Stimulated activated CD8-positive, alpha-beta memory T cell treated with anti-CD3 and anti-CD28 coated beads, Interleukin-15, amount 100 ng/mL, for 4 hours (primary cell): Measurements from ENCODE around the gene GFER.
"Not testable (repeated sequence)": the region's sequence is repeated elsewhere in the genome, so short reads cannot be mapped to it uniquely, and the experiment has no call there.

Experiments
- DNase-seq, 2 donors: peaks; one replicate each; pipeline ENCODE4 v3.0.0-alpha.2; 2020; ENCODE audit warnings: low read depth in 2 of 2

GFER gene

DNA sequence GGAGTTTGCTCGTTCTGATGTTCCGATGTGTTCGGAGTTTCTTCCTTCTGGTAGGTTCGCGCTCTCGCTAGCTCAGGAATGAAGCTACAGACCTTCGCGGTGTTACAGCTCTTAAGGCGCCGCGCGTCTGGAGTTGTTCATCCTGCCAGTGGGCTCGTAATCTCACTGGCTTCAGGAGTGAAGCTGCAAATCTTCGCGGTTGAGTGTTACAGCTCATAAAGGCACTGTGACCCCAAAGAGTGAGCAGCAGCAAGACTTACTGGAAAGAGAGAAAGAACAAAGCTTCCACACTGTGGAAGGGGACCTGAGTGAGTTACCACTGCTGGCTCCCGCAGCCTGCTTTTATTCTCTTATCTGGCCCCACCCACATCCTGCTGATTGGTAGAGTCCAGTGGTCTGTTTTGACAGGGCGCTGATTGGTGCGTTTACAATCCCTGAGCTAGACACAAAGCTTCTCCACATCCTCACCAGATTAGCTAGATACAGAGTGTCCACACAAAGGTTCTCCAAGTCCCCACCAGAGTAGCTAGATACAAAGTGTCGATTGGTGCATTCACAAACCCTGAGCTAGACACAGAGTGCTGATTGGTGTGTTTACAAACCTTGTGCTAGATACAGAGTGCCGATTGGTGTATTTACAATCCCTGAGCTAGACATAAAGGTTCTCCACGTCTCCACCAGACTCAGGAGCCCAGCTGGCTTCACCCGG lies 26.4 kb upstream of the GFER start:
- not testable (repeated sequence) for DNase-seq

DNA sequence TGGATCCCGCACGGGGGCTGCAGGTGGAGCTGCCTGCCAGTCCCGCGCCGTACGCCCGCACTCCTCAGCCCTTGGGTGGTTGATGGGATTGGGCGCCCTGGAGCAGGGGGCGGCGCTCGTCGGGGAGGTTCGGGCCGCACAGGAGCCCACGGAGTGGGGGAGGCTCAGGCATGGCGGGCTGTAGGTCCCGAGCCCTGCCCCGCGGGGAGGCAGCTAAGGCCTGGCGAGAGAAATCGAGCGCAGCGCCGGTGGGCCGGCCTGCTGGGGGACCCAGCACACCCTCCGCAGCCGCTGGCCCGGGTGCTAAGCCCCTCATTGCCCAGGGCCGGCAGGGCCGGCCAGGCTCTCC lies 25.9 kb upstream of the GFER start:
- not testable (repeated sequence) for DNase-seq

DNA sequence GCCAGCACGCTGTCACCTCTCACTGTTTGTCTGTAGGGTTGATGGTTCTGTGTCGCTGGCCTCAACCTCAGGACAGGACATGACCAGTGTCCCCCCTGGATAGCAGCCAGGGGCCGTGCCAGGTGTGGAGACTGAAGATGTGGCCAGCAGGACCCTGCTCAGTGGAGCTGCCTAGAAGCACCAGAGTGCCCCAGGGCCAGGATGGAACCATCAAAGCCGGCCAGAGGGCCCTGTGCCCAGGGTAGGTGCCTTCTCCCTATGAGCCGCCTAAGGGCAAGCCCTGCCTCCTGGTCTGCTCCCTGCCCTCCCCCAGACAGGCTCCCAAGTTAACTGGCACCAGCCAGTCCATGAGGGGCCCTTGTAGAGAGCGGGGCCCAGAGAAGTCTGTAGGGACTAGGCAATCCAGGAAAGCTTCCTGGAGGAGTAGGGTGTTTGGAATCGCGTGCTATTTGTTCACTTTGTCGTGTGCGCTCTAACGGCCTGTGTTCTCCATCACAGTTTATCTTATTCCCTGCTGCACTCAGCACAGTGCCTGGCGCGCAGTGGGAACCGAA lies 25.2 kb upstream of the GFER start:
- no peak for DNase-seq

DNA sequence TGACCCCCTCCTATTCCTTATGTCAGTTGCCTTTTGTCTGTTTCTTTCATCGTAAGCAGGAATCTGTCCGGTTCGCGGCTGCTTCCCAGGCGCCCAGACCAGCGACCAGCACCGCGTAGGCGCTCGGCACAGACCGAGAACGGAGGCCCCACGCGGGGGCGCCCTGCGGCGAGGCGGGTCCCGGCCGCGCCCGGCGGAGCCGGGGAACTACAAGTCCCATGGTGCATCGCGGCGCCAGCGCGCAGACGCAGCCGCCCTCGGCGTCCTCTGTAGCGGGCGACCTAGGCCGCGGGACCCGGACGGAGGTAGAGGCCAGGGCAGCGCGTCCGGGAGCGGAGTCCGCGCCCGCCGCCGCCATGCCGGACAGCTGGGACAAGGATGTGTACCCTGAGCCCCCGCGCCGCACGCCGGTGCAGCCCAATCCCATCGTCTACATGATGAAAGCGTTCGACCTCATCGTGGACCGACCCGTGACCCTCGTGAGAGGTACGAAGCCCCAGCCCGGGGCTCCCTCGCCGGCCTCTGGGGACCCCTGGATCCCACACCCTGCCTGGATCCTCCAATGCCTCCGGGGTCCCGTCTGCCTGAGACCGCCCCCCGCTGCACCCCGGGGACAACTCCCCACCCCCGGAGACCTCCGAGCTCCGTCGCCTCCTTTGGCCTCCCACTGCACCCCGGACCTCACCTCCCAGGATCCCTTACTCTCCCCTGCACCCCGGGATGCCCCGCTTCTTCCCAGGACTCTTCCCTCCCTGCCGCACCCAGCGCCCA lies 24.5 kb upstream of the GFER start, which contains the start of gene NDUFB10:
Gene NDUFB10, plus strand, starts transcription at position 270 of the 771 bp plus-strand sequence. Its CDS starts 87 bp downstream, at position 357.
- DNase-seq, result peak; percentile 76 to 79

DNA sequence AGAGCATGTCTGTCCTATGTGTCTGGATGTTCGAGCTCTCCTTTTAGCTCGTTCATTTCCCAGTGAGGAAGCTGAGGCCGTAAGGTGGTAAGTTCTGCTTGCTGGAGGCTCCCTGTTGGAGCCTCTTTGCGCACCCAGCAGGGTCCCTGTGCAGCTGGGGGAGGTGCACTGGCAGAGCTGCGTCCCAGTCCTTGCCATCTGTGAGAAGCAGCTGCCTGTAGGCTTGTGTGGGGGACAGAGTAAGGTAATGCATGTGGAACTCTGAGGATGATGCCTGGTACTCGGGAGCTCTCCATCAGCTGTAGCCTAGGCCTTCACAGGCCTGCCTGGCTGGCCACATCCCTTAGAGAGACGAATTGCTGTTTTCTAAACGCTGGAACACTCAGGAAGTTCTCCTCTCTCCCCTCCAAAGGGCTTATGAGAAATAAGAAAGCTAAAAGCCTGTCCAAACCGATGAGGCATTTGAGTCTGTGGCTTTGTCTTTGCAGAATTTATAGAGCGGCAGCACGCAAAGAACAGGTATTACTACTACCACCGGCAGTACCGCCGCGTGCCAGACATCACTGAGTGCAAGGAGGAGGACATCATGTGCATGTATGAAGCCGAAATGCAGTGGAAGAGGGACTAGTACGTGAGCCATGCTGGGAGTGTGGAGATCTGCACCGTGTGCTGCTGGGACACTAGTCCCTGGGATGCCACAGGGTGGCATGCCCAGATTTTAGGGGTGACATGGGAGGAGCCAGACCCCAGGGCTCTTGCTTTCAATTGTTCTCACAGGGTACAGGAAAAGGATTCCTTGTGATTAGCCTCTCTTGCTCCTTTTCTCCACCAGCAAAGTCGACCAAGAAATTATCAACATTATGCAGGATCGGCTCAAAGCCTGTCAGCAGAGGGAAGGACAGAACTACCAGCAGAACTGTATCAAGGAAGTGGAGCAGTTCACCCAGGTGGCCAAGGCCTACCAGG lies 23.0 kb upstream of the GFER start:
- no peak for DNase-seq

DNA sequence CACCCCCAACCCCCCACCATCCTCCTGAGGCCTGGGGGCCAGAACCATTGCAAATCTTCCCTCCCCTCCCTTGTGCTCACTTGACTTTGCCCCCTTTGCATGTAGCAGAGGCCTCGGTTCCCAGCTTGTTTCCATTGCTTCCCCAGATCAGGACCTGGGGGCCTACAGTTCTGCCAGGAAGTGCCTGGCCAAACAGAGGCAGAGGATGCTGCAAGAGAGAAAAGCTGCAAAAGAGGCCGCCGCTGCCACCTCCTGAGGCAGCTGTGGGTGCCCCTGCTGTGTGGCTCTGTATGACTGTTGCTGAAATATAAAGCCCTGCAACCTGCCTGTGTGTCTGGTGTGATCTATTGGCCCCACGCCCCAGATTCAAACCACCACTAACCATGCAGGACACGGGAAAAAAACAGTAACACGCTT lies 22.3 kb upstream of the GFER start:
- DNase-seq, result no peak

DNA sequence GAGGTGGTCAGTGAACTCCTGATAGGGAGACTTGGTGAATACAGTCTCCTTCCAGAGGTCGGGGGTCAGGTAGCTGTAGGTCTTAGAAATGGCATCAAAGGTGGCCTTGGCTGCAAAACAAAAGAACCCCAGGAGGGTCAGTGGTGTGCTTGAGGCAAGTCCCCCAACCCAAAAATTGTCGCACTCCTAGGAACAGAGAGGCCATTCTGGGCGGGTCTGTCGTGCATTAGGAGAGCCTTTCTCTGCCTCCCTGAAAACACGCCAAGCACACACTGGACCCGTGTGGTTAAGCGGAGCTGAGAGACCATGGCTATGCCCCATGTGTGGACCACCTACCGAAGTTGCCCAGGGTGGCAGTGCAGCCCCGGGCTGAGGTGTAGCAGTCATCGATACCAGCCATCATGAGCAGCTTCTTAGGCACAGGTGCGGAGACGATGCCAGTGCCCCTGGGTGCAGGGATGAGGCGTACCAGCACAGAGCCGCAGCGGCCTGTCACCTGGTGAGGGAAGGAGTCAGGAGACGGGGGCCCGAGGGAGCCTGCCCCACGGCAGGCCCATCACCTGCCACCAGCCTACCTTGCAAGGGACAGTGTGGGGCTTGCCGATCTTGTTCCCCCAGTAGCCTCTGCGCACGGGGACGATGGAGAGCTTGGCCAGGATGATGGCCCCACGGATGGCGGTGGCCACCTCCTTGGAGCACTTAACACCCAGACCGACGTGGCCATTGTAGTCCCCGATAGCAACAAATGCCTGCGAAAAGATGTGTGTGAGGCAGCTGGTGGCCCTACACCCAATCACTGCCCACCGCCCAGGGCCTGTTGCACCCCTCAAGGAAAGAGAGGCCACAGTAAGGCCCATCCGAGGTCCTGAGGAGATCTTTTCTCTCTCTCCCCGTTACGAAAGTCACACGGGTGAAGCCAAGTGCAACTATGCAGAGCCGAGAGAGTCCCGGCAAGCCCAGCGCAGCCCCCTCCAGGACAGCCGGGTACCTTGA lies 21.5 kb upstream of the GFER start:
- DNase-seq, result not testable (repeated sequence)

DNA sequence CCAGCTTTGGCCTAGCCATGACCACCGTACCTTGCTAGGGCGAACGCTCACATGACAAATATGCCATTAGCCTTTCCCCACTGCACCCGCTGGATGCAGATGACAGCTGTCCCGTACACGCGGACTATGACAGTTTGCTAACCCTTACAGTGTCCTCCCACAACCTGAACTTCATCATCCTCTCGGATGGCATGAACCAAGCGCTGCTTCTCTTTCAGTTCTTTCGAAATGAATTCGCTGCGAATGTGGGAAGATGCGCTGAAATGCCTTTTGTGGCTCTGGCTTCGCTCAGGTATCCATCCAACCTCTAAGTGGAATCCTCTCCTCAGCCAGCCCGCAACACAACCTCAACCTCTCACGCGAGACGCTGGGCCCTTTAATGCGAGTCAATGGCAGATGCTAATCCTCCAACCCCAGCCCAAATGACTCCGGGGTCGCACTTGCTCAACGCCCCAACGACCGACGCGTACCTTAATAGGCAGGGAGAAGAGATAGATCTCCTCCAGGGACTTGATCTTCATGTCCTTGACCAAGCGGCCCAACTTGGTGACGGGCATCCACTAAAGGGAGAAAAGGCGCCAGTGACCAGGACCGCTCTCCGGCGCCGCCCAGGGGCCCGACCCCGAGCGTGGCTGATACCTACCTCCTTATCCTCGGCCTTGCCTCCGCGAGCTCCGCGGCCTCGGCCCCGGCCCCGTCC lies 20.0 kb upstream of the GFER start:
- no peak for DNase-seq

DNA sequence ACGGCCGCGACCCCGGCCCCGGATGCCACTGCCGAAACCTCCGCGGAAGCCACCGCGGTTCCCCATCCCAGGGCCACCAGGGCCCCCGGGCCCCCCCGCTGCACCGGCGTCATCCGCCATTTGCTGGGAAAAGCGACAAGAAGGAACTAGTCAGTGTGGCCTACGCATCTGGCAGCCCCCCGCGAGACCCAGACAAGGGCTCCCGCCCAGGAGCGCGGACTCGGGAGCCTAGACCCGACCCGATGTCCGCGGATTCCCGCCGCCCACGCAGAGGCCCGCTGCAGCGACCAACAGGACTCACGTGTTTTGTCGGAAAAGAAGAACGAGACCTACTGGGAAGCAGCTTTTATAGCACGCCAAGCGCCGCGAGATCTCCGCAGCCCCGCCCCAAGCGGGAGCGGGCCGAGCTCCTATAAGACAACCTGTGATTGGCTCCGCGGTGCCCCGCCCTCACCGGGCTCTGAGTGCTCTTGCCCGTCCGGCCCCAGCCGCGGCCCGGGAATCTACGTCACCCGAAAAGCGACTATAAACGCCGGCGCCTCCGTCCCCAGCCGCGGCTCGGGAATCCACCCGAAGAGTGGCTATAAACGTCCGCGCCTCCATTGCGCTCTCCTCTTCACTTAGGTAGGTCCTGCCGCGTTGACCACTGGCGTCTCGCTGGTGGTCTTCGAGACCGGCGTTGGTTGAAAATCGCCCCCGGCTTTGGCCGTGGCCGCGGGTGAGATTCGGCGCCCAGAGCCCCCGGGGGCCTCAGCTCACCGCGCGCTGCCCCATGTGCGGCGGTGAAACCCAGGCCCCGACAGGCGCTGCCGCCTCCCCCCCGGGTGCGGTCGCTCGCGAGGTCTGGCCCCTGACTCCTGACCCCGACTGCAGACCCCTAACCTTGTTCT lies 19.2 kb upstream of the GFER start, which contains the start of gene RPS2:
Gene RPS2, minus strand, starts transcription at position 321 of the 890 bp plus-strand sequence. Its CDS starts 201 bp downstream, at position 120.
- DNase-seq, result peak; percentile 93 to 94

DNA sequence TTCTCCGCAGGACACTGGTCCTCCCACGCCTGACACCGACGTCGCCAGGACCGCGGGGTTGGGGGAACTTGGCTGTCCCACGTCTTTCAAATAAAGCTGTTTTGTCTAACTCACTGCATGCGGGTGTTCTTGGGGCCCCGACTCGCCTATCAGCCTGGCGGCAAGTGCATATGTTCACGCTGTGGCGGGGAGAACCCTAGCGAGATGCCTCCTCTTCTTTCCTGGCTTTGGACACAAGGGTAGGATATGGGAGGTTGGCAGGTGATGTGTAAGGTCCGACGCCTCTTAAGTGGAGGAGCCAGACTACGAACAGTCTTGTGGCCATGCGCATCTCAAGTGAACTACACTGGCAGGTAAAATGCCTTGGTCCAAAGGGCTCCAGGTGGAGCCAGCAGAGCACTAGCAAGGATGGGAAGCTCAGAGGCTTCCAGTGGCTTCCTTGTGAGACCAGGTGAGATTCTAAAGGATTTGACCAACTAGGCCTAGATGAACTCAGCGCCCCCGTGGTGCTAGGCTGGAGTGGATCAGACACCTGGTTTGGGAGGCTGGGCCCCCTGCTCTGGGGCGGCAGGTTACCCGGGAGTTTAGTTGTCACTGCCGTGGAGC lies 18.5 kb upstream of the GFER start:
- no peak for DNase-seq

DNA sequence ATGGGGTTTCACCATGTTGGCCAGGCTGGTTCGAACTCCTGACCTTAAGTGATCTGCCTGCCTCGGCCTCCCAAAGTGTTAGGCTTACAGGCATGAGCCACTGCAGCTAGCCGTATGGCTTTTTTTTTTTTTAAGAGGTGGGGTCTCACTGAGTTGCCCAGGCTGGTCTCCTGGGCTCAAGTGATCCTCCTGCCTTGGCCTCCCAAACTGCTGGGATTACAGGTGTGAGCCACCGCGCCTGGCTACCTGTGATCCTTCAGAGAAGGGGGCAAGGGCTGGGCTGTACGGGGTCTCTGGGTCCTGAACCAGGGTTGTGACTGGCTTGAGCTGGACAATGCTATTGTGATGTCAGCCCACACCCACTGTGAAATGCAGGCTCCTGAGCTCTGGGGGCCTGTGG lies 17.5 kb upstream of the GFER start, which contains the start of gene RNF151:
Gene RNF151, plus strand, starts transcription at position 397 of the 400 bp plus-strand sequence. CDS start 26 bp downstream, outside the sequence.
- no peak for DNase-seq

DNA sequence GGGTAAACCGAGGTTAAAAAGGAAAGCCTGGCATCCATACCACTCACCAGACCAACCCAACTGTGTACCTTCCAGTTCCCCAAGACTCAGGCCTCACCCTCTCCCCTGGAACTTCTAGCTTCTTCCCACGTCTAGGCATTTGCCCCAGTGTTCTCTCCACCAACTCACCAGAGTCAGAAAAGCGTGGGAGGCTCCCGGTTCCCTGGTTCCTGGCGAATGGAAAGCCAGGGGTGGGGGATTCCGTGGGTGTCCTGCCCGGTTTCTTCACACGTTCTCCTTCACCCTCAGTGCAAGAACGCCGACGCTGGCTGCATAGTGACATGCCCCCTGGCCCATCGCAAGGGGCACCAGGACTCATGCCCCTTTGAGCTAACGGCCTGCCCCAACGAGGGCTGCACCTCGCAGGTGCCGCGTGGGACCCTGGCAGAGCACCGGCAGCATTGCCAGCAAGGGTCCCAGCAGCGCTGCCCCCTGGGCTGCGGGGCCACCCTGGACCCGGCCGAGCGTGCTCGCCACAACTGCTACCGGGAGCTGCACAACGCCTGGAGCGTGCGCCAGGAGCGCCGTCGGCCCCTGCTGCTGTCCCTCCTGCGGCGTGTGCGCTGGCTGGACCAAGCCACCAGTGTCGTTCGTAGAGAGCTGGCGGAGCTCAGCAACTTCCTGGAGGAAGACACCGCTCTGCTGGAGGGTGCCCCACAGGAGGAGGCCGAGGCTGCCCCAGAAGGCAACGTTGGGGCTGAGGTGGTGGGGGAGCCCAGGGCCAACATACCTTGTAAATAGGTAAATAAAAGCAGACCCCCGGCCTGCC lies 15.6 kb upstream of the GFER start:
- no peak for DNase-seq

DNA sequence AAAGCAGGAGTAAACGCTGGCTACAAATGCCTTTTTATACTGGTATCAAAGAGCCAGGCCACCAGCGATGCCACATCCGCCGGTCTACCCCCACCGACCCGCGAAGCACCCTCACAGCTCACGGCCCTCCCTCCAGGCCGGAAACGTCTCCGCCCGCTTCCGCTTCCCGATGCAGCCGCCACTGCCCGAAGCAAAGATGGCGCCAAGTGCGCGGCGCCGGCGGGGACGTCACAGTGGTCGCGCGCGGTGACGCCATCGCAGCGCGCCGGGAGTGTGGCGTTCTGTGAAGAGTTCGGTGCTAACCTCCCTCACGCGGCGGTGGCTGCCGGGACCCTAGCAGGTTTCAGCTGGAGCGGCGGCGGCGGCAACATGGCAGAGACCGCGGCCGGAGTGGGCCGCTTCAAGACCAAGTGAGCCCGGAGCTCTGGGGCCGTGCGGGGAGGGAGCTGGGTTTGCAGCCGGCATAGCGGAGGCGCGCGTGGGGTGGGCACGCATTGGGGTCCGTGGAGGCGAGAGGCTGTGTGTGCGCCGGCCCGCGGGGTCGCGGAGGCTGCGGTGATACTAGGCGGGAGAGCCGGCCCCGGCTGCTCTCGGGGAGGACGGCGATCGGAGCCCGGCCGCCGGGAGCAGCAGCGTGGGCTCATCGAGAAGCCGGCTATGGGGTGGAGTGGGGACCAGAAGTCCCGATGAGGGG lies 12.1 kb upstream of the GFER start, which contains the start of gene TBL3:
Gene TBL3, plus strand, starts transcription at position 258 of the 694 bp plus-strand sequence. Its CDS starts 112 bp downstream, at position 370.
- DNase-seq, result peak; percentile 91 to 96

DNA sequence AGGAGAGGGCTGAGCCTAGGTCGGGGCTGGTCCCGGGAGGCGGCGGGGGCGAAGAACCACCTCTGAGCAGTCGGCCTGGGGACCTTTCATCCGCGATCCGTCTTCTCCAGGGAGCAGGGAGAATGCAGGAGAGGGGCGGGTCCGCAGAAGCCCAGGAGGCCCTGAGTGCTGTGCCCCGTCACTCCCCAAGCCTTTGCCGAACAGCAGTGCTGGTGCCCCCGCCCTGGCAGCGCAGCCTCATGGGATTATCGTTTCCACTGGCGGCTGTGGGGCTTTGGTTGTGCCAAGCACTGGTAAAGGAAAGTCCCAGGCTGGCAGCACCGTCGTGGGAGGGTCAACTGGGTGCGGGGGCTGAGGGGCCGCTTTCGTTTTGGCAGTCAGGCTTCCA lies 11.5 kb upstream of the GFER start:
- DNase-seq, result no peak

DNA sequence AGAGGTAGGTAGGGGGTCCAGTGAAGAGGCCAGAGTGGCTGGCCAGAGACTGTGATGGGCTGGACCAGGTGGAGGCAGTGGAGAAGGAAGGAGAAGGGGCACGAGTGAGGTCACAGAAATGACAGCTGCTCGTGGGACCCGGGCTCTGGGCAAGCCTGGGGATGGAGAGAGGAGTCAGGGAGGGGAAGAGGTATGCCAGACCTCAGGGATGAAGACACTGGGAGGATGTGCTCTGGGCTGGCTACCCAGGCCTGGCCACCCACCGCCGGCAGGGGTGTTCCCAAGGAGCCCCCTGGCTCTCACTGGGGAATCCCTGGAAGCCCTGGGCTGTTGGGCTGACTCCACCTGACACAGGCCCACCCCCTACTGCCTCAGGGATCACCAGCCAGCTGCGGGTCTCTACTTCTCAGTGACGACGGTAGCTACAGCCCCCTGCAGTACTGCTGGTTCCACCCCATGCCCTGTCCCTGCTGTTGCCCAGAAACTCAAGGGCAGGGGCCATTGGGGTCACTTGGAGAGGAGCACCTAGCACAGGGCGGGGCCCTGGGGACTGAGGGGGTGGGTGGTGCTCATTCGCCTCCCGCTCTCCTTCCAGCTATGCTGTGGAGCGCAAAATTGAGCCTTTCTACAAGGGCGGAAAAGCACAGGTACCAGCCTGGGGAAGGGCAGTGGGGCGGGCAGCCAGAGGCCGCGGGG lies 10.4 kb upstream of the GFER start:
- DNase-seq, result no peak
